ENCODE measurements around the gene SINHCAF.

GRCh38 chr12:31371256-31371620, 45.3 kb upstream of the SINHCAF start:
- TF ChIP-seq CTCF (IDR thresholded peaks at IDR 0.05) (no peak), POLR2A (IDR thresholded peaks at IDR 0.05) (no peak)
